Cardiac fibroblast (primary cell): ENCODE results near the gene REPS2.

ENCODE experiments used
- DNase-seq, 2 donors: peaks; one replicate each; pipeline versions ENCODE4 v3.0.0 to v3.0.0-alpha.2; 2010; ENCODE audit warnings: low read depth in 2 of 2
- H3K4me3 ChIP-seq, 2 donors: replicated peaks in 1 of 2; 1 replicate in 1 of 2; 2 replicates in 1 of 2; pipeline ENCODE4 v1.5.1; 2011; ENCODE audit warnings: low read depth in 2 of 2, low read length in 2 of 2, mild to moderate bottlenecking in 2 of 2, moderate library complexity in 1 of 2
- TF ChIP-seq, protein P1 (sequence below): IDR thresholded peaks from one replicate; pipeline ENCODE4 v1.5.1; 2011; ENCODE audit warnings: low read depth, mild to moderate bottlenecking, low read length, inconsistent platforms

Gene REPS2

DNA sequence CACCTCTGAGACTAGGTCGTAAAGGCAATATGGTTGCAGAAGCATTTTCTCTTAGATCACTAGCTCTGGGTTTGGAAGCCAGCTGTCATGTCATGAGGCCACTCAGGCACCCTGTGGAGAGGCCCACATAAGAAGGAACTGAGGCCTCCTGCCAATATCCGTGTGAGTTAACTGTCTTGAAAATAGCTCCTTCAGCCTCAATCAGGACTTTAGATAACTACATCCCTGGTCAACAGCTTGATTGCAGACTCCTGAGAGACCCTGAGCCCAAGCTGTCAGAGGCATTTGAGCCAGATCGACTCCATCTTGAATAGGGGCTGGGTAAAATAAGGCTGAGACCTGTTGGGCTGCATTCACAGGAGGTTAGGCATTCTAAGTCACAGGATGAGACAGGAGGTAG, 15.1 kb upstream of the REPS2 start:
- no peak overlapping the region for H3K4me3 ChIP-seq
- no peak for DNase-seq
- TF ChIP-seq, protein P1, sequence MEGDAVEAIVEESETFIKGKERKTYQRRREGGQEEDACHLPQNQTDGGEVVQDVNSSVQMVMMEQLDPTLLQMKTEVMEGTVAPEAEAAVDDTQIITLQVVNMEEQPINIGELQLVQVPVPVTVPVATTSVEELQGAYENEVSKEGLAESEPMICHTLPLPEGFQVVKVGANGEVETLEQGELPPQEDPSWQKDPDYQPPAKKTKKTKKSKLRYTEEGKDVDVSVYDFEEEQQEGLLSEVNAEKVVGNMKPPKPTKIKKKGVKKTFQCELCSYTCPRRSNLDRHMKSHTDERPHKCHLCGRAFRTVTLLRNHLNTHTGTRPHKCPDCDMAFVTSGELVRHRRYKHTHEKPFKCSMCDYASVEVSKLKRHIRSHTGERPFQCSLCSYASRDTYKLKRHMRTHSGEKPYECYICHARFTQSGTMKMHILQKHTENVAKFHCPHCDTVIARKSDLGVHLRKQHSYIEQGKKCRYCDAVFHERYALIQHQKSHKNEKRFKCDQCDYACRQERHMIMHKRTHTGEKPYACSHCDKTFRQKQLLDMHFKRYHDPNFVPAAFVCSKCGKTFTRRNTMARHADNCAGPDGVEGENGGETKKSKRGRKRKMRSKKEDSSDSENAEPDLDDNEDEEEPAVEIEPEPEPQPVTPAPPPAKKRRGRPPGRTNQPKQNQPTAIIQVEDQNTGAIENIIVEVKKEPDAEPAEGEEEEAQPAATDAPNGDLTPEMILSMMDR, result no peak

DNA sequence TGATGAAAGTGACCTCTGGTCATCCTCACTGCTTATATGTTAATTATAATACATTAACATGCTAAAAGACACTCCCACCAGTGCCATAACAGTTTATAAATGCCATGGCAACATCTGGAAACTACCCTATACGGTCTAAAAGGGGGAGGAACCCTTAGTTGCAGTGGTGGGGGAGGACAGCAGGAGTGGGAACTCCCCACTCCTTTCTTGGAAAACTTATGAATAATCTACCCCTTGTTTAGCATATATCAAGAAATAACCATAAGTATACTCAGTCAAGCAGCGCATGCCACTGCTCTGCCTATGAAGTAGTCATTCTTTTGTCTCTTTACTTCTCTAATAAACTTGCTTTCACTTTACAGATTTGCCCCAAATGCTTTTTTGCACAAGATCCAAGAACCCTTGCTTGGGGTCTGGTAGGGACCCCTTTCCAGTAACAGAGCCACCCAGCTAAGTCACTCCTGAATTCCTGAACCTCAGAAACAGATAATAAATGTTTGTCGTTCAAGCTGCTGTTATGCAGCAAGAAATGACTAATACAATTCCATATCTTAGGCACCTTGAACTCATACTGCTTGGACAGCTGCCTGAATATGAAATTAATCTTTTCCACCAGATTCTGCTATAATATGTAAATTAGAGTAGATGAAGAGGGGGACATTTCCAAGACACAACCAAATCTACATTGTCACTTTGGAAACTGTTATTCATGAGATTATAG, 14.4 kb upstream of the REPS2 start:
- TF ChIP-seq, protein P1, result no peak
- DNase-seq, result peak in 1 of 2 donors; percentile 19

DNA sequence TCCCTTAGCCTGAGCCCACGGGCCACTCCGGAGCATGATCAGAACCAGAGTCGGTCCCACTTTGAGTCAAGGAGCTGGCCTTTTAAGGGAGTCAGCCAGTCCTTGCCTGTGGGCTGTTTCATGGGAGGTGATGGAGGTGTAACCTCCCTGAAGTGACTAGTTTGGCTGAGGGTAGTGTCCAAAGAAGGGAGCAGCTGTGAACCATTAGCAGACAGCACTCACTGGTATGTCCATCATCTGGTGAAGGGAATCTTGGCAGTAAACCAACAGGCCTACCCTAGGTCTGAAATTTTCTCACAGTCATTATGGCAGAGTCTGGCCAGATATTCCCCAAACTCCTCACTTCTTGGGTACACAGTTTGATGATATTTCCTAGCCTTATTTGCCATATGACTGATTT, 12.3 kb upstream of the REPS2 start:
- TF ChIP-seq, protein P1, result no peak
- no peak for DNase-seq
- no peak overlapping the region for H3K4me3 ChIP-seq

More for the DNA sequence above, 14.4 kb upstream of the REPS2 start:
- H3K4me3 ChIP-seq, result no peak overlapping the region

DNA sequence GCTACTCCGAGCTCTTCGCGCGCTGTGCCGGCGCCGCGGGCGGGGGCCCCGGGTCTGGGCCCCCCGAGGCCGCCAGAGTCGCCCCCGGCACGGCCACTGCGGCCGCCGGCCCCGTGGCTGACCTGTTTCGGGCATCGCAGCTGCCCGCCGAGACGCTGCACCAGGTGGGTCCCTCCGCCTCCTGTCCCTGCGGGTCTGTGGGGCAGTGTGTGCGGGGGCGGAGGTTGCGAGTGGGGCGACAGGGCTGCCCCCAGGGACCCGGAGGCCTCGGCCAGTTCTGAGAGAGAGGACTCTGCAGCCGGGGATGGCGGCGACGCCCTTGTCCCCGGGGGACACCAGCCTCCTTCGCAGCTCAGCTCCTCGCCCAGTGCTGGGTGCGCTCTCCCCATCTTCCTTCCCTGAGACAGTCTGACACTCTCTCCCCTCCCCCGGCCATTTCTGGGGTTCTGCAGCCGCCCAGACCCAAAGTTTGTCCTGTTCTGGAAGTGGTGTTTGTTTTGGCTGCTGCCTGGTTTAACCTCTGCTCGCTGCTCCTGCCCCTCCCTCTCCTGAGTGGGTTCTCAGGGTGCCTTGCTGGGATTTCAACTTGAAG, 609 bp downstream of the REPS2 start:
- H3K4me3 ChIP-seq, result peak overlapping the region; percentile 55 to 70
- no peak for DNase-seq
- TF ChIP-seq, protein P1, result no peak

- no peak for DNase-seq
Measured at GRCh38 chrX:16950423-16950822, 4.0 kb downstream of the REPS2 start.

DNA sequence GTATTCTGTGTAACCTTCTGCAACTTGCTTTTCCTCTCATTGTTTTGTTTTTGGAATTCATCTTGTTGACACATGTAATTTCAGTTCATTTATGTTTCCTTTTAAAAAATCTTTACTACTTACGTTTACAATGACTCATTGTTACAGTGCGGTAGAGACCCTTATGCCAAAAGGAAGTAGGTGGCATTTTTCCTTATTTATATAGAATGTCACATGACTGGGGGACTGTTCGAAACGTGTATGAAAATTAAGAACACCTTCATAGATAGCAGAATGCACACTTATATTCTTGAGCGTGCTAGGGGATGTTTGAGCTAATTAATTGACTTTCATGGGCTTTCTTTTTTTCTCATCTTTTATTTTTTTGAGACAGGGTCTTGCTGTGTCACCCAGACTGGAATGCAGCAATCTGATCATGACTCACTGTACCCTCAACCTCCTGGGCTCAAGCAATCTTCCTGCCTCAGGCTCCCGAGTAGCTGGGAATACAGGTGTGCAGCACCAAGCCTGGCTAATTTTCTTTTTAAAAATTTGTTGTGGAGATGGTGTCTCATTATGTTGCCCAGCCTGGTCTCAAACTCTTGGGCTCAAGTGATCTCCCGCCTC, 7.3 kb downstream of the REPS2 start:
- H3K4me3 ChIP-seq, result no peak overlapping the region
- TF ChIP-seq, protein P1, result no peak
- DNase-seq, result no peak

More at GRCh38 chrX:16950423-16950822, 4.0 kb downstream of the REPS2 start:
- TF ChIP-seq, protein P1, result no peak
- H3K4me3 ChIP-seq, result no peak overlapping the region
